Right cardiac atrium (tissue), 5 donors: Measurements from ENCODE around the gene STK32B. TPM values are rescaled to one million over a fixed set of nuclear protein-coding genes. Genes with fewer than 3 reads are reported as not detected.

Experiments
- ATAC-seq, 2 donors: fragments of 200-7000 bp; cut with Tn5 transposase; one replicate each; pipeline versions ENCODE4 v1.8.0 to v1.9.1; 2020; ENCODE audit warnings: moderate library complexity in 2 of 2, mild to moderate bottlenecking in 1 of 2
- DNase-seq, 3 donors: peaks; one replicate each; pipeline ENCODE4 v3.0.0-alpha.2; 2020
- H3K27ac ChIP-seq: one replicate; pipeline ENCODE4 v1.5.1; 2013; ENCODE audit warnings: mild to moderate bottlenecking, low read length, control low read depth, moderate library complexity
- H3K27me3 ChIP-seq: one replicate; pipeline ENCODE4 v1.6.1; 2013; ENCODE audit not compliant: control insufficient read depth, insufficient read depth
- H3K4me1 ChIP-seq: one replicate; pipeline ENCODE4 v1.6.1; 2013; ENCODE audit warnings: low read length; ENCODE audit not compliant: control insufficient read depth, insufficient read depth
- H3K4me3 ChIP-seq: one replicate; pipeline ENCODE4 v1.5.1; 2013; ENCODE audit warnings: low read length, control low read depth
- H3K9me3 ChIP-seq: one replicate; pipeline ENCODE4 v1.6.1; 2013; ENCODE audit warnings: low read length; ENCODE audit not compliant: control insufficient read depth
- WGBS: extraction: QIAGEN DNeasy Blood & Tissue Kit; methylation state at CpG from one replicate; pipeline ENCODE4 v1.1.7; 2013; 5-methylcytosine and 5-hydroxymethylcytosine counted together
- intact Hi-C, 4 donors: fragments of 100-400 bp; cut with DNase I; formaldehyde crosslinking; loops; one replicate each; pipeline versions ENCODE4 v1.11.0 to v1.14.0; 2022 to 2023
- polyA plus RNA-seq: library from polyadenylated mRNA; stranded (reverse); fragments of 200-250 nt; gene quantifications from one replicate; pipeline ENCODE4 v1.2.3, GENCODE V29; 2013
- total RNA-seq, 4 donors: library from RNA; stranded (reverse); fragmentation: NEBNext Ultra II Directional; extraction: Animal tissue kit (Norgen Biotek cat#: 25700); gene quantifications; one replicate each; pipeline ENCODE4 v1.2.1, GENCODE V29; 2021
- donor health status: healthy with polysubstance abuse.
- donor health status: DM: no; HTN: yes; CAD: no.
- donor health status: DM: no; HTN: no; CAD: no.
- donor health status: DM: no; HTN: yes; CAD: no; lungs with severe emphysema.
- donor health status: DM: yes; HTN: yes; CAD: no.

The STK32B gene
- total and polyA plus RNA-seq, 5 donors, result 0.02 to 0.56 (median 0.29) TPM

GRCh38 chr4:5192678-5193077 lies 141.4 kb downstream of the STK32B start:
- Histone ChIP-seq H3K4me3 (no peak overlapping the region), H3K27me3 (no peaks in the 10 kb centered on the region), H3K4me1 (no peaks in the 10 kb centered on the region), H3K27ac (no peak overlapping the region), H3K9me3 (no peaks in the 10 kb centered on the region)
- ATAC-seq, result no peak
- 80% methylated on average over 12 of the region's 12 CpGs for WGBS
- no peak for DNase-seq
- intact Hi-C loops, result no loop called here

GRCh38 chr4:5198656-5199541 lies 147.6 kb downstream of the STK32B start:
- ATAC-seq (no peak), DNase-seq (no peak)
- 78% methylated on average over 7 of the region's 7 CpGs for WGBS
- H3K27ac ChIP-seq, result no peak overlapping the region
- no peaks in the 10 kb centered on the region for H3K4me1 ChIP-seq
- intact Hi-C loops, result no loop called here
- H3K9me3 ChIP-seq, result no peaks in the 10 kb centered on the region
- H3K27me3 ChIP-seq, result no peaks in the 10 kb centered on the region
- no peak overlapping the region for H3K4me3 ChIP-seq

- H3K9me3 ChIP-seq, result no peaks in the 10 kb centered on the region
- ATAC-seq (no peak), DNase-seq (no peak)
- no peaks in the 10 kb centered on the region for H3K4me1 ChIP-seq
- intact Hi-C loops, result no loop called here
- H3K27ac ChIP-seq, result no peak overlapping the region
- no peaks in the 10 kb centered on the region for H3K27me3 ChIP-seq
- no peak overlapping the region for H3K4me3 ChIP-seq
- 62% methylated on average over 2 of the region's 2 CpGs for WGBS
Observed at GRCh38 chr4:5199912-5200311, 148.6 kb downstream of the STK32B start.

GRCh38 chr4:5200513-5200912 lies 149.2 kb downstream of the STK32B start:
- no peak overlapping the region for H3K4me3 ChIP-seq
- DNase-seq, result no peak
- no peaks in the 10 kb centered on the region for H3K4me1 ChIP-seq
- intact Hi-C loops, result no loop called here
- no peaks in the 10 kb centered on the region for H3K9me3 ChIP-seq
- H3K27me3 ChIP-seq, result no peaks in the 10 kb centered on the region
- H3K27ac ChIP-seq, result no peak overlapping the region
- 62% methylated on average over 3 of the region's 3 CpGs for WGBS
- ATAC-seq, result no peak

GRCh38 chr4:5203309-5203992 lies 152.2 kb downstream of the STK32B start:
- H3K27ac ChIP-seq, result no peak overlapping the region
- ATAC-seq (no peak), DNase-seq (no peak)
- H3K9me3 ChIP-seq, result no peaks in the 10 kb centered on the region
- intact Hi-C loops, result no loop called here
- no peaks in the 10 kb centered on the region for H3K27me3 ChIP-seq
- WGBS, result 63% methylated on average over 7 of the region's 7 CpGs
- no peaks in the 10 kb centered on the region for H3K4me1 ChIP-seq
- no peak overlapping the region for H3K4me3 ChIP-seq

GRCh38 chr4:5203993-5204310 lies 152.7 kb downstream of the STK32B start:
- ATAC-seq, result no peak

GRCh38 chr4:5204781-5205180 lies 153.5 kb downstream of the STK32B start:
- H3K27me3 ChIP-seq, result no peaks in the 10 kb centered on the region
- H3K9me3 ChIP-seq, result no peaks in the 10 kb centered on the region
- WGBS, result 44% methylated on average over 2 of the region's 2 CpGs
- ATAC-seq (no peak), DNase-seq (no peak)
- H3K27ac ChIP-seq, result no peak overlapping the region
- intact Hi-C loops, result no loop called here
- no peak overlapping the region for H3K4me3 ChIP-seq
- H3K4me1 ChIP-seq, result no peaks in the 10 kb centered on the region

More at GRCh38 chr4:5203993-5204310, 152.7 kb downstream of the STK32B start:
- Histone ChIP-seq H3K4me3 (no peak overlapping the region), H3K4me1 (no peaks in the 10 kb centered on the region), H3K9me3 (no peaks in the 10 kb centered on the region), H3K27ac (no peak overlapping the region), H3K27me3 (no peaks in the 10 kb centered on the region)
- intact Hi-C loops, result no loop called here
- 68% methylated on average over 3 of the region's 3 CpGs for WGBS
- DNase-seq, result no peak

GRCh38 chr4:5206016-5206790 lies 154.9 kb downstream of the STK32B start:
- DNase-seq (no peak), ATAC-seq (no peak)
- 58% methylated on average over 9 of the region's 9 CpGs for WGBS
- Histone ChIP-seq H3K27ac (no peak overlapping the region), H3K4me3 (no peak overlapping the region), H3K27me3 (no peaks in the 10 kb centered on the region), H3K4me1 (no peaks in the 10 kb centered on the region), H3K9me3 (no peaks in the 10 kb centered on the region)
- intact Hi-C loops, result no loop called here

GRCh38 chr4:5209862-5210261 lies 158.6 kb downstream of the STK32B start:
- intact Hi-C loops, result no loop called here
- no peak for ATAC-seq
- Histone ChIP-seq H3K4me3 (no peak overlapping the region), H3K4me1 (no peaks in the 10 kb centered on the region), H3K9me3 (no peaks in the 10 kb centered on the region), H3K27me3 (no peaks in the 10 kb centered on the region), H3K27ac (no peak overlapping the region)
- no peak for DNase-seq
- WGBS, result 81% methylated on average over 1 of the region's 1 CpG

GRCh38 chr4:5211282-5211839 lies 160.1 kb downstream of the STK32B start:
- intact Hi-C loops, result no loop called here
- Histone ChIP-seq H3K27ac (no peak overlapping the region), H3K27me3 (no peaks in the 10 kb centered on the region), H3K4me1 (no peaks in the 10 kb centered on the region), H3K9me3 (no peaks in the 10 kb centered on the region), H3K4me3 (no peak overlapping the region)
- no peak for DNase-seq
- no peak for ATAC-seq
- WGBS, result 76% methylated on average over 3 of the region's 3 CpGs
